OCI-LY7 (cell line): ENCODE measurements around the gene ARHGAP40. TPM values are rescaled to one million over a fixed set of nuclear protein-coding genes. Genes with fewer than 3 reads are reported as not detected.

Experiments
- BruUV-seq: library from RNA; stranded (reverse); fragments of 400-500 nt; replicated peaks from 2 replicates; lab custom pipeline; 2021; lab: Mats Ljungman, UMichigan
- CTCF ChIA-PET: fragments of 300-600 bp; sonication (Branson Sonifier 250); formaldehyde crosslinking; loops from one replicate; lab custom pipeline; 2022; ENCODE audit warnings: antibody characterized with exemption; ENCODE audit not compliant: unreplicated experiment; lab: Charles Lee
- POLR2A ChIA-PET: fragments of 300-600 bp; sonication (Branson Sonifier 250); formaldehyde crosslinking; loops from one replicate; lab custom pipeline; 2022; ENCODE audit warnings: antibody characterized with exemption; lab: Charles Lee
- DNase-seq: peaks from one replicate; pipeline ENCODE4 v3.0.0-alpha.2; 2015; ENCODE audit warnings: low spot score
- H2AFZ ChIP-seq: fragments of 200-600 bp; sonication (generic), shearing (Covaris generic); 2 replicates; pipeline ENCODE4 v1.6.1; 2014; ENCODE audit warnings: mild to moderate bottlenecking, antibody characterized with exemption, low read length, moderate library complexity
- H3K27ac ChIP-seq: fragments of 200-600 bp; sonication (generic); 2 replicates; pipeline ENCODE4 v1.5.1; 2014; ENCODE audit warnings: mixed run types, low read depth, mild to moderate bottlenecking, moderate library complexity, low read length, inconsistent platforms; ENCODE audit not compliant: poor library complexity, severe bottlenecking
- H3K36me3 ChIP-seq: fragments of 200-600 bp; sonication (generic); 2 replicates; pipeline ENCODE4 v1.6.1; 2014; ENCODE audit warnings: mild to moderate bottlenecking, antibody characterized with exemption, low read length, moderate library complexity, mixed read lengths; ENCODE audit not compliant: insufficient read depth
- H3K4me1 ChIP-seq: fragments of 200-600 bp; sonication (generic); 2 replicates; pipeline ENCODE4 v1.5.1; 2014; ENCODE audit warnings: mild to moderate bottlenecking, low read length; ENCODE audit not compliant: insufficient read depth, poor library complexity, severe bottlenecking
- H3K4me2 ChIP-seq: fragments of 200-600 bp; sonication (generic); 2 replicates; pipeline ENCODE4 v1.6.1; 2014; ENCODE audit warnings: mild to moderate bottlenecking, low read length
- H3K4me3 ChIP-seq: fragments of 200-600 bp; sonication (generic); 2 replicates; pipeline ENCODE4 v1.5.1; 2014; ENCODE audit warnings: mild to moderate bottlenecking, low read depth, low read length; ENCODE audit not compliant: poor library complexity, severe bottlenecking
- H3K79me2 ChIP-seq: fragments of 200-600 bp; sonication (generic); 2 replicates; pipeline ENCODE4 v1.6.1; 2016; ENCODE audit warnings: low read depth, mild to moderate bottlenecking, low read length, moderate library complexity, mixed read lengths; ENCODE audit not compliant: insufficient read depth
- H3K9me2 ChIP-seq: fragments of 200-600 bp; sonication (generic); 2 replicates; pipeline ENCODE4 v1.6.1; 2016; ENCODE audit warnings: mild to moderate bottlenecking, low read length, mixed read lengths; ENCODE audit not compliant: insufficient read depth
- H3K9me3 ChIP-seq: fragments of 200-600 bp; sonication (generic); 2 replicates; pipeline ENCODE4 v1.6.1; 2014; ENCODE audit warnings: mild to moderate bottlenecking, mixed run types, low read length, mixed read lengths
- H4K20me1 ChIP-seq: fragments of 200-600 bp; sonication (generic); 2 replicates; pipeline ENCODE4 v1.6.1; 2014; ENCODE audit warnings: mild to moderate bottlenecking, antibody characterized with exemption, low read length, moderate library complexity, mixed read lengths; ENCODE audit not compliant: insufficient read depth
- EZH2phosphoT487 ChIP-seq: fragments of 200-600 bp; sonication (generic); IDR thresholded peaks from 2 replicates; pipeline ENCODE4 v1.6.1; 2018; ENCODE audit warnings: low read depth, borderline replicate concordance, mild to moderate bottlenecking, mixed run types, antibody characterized with exemption, low read length, moderate library complexity, mixed read lengths
- intact Hi-C: fragments of 100-400 bp; cut with micrococcal nuclease; formaldehyde crosslinking; loops from one replicate; pipeline ENCODE4 v1.10.0; 2022; ENCODE audit not compliant: unreplicated experiment
- total RNA-seq, 2 experiments: library from RNA; depleted of rRNA in 1 of 2; stranded (reverse); fragments of >200 nt in 1 of 2; shearing (Covaris generic) in 1 of 2; gene quantifications; 2 replicates each; pipeline ENCODE4 v1.2.3, GENCODE V29; 2014 to 2022
- TF ChIP-seq, protein P1 (sequence below): fragments of 200-600 bp; sonication (generic); conservative IDR thresholded peaks from 2 replicates; pipeline ENCODE4 v1.5.1; 2014; ENCODE audit warnings: mild to moderate bottlenecking, antibody characterized with exemption, low read length, moderate library complexity, mixed read lengths

Gene ARHGAP40
- total RNA-seq, 2 experiments from 2014 or later, result not detected

DNA sequence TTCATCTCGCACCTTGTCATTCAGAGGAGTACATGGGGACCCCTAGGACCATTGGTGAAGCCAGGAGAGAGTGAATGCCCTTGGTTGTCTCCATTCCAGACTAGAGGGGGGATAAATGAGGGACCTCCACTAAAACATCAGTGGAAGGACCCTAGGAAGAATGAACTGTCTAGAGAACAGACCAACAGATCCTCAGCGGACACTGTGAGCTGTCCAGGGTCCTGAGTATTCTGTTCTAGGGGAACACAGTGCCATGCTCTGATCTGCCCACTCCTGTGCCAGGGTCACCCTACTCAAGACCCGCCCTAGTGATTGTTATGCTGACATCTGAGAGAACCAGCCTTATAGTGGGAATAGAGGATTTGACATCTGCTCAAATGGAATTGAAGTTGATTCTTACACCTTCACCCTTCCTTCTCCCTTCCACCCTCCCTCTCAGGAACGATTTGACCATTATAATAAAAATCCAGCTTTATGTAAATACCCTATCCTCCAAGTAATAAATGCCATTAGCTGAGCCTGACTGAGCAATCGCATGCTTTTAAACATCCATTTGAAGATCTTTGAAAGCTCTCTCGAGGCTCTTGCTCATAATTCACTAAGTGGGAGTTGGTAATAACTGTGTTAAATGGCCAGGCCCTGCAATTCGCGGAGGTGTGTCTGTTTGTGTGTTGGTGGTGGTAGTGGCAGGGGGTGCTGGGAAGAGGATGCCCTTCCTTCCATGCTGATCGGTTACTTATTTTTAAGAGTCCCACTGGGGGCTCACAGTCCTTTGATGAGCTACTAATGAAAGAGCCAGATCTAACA lies 79.1 kb downstream of the ARHGAP40 start:
- intact Hi-C loops, result no loop called here
- TF ChIP-seq, protein P1, sequence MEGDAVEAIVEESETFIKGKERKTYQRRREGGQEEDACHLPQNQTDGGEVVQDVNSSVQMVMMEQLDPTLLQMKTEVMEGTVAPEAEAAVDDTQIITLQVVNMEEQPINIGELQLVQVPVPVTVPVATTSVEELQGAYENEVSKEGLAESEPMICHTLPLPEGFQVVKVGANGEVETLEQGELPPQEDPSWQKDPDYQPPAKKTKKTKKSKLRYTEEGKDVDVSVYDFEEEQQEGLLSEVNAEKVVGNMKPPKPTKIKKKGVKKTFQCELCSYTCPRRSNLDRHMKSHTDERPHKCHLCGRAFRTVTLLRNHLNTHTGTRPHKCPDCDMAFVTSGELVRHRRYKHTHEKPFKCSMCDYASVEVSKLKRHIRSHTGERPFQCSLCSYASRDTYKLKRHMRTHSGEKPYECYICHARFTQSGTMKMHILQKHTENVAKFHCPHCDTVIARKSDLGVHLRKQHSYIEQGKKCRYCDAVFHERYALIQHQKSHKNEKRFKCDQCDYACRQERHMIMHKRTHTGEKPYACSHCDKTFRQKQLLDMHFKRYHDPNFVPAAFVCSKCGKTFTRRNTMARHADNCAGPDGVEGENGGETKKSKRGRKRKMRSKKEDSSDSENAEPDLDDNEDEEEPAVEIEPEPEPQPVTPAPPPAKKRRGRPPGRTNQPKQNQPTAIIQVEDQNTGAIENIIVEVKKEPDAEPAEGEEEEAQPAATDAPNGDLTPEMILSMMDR, result no peak
- TF ChIP-seq EZH2phosphoT487, result no peak
- Histone ChIP-seq H3K9me3 (no peaks in the 10 kb centered on the region), H3K36me3 (no peaks in the 10 kb centered on the region), H4K20me1 (no peaks in the 10 kb centered on the region), H3K27ac (no peak overlapping the region), H3K9me2 (no peaks in the 10 kb centered on the region), H3K4me1 (no peaks in the 10 kb centered on the region), H3K4me3 (no peak overlapping the region), H3K79me2 (no peaks in the 10 kb centered on the region), H2AFZ (no peak overlapping the region), H3K4me2 (no peak overlapping the region)
- peak; percentile 36 for DNase-seq
- ChIA-PET POLR2A (interaction anchor here (0.8 kb wide), 1 partner anchor 581 kb away, joined by 3 read pairs; no protein-coding TSS in a partner anchor), CTCF (no interaction called here)
- no TSS peak for BruUV-seq

DNA sequence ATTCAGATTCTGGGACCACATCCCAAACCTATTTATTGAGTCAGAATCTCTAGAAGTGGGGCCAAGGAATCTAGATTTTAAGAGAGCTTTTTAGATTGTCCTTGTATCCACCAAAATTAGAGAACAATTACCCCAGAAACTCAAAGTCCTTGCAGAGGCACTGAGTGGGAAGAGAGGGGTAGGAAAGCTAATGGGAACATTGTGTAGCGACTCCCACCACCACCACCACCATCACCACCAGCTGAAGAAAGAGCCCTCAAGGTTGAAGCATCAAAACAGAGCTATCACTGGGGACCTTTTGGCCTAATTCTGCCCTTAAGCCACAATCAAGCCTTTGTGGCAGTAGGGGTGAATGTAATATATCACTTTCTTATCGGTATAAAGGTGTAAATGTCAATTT lies 83.7 kb downstream of the ARHGAP40 start:
- H3K27ac ChIP-seq, result no peak overlapping the region
- H3K9me2 ChIP-seq, result no peaks in the 10 kb centered on the region
- intact Hi-C loops, result no loop called here
- H3K4me3 ChIP-seq, result no peak overlapping the region
- H3K4me1 ChIP-seq, result no peaks in the 10 kb centered on the region
- no TSS peak for BruUV-seq
- H3K4me2 ChIP-seq, result no peak overlapping the region
- ChIA-PET POLR2A (interaction anchor here (1.1 kb wide), 1 partner anchor 9 kb away, joined by 3 read pairs; no protein-coding TSS in a partner anchor), CTCF (no interaction called here)
- no peaks in the 10 kb centered on the region for H3K79me2 ChIP-seq
- H2AFZ ChIP-seq, result no peak overlapping the region
- H3K36me3 ChIP-seq, result no peaks in the 10 kb centered on the region
- no peak for DNase-seq
- no peaks in the 10 kb centered on the region for H4K20me1 ChIP-seq
- TF ChIP-seq EZH2phosphoT487, result no peak
- TF ChIP-seq, protein P1, result no peak
- no peaks in the 10 kb centered on the region for H3K9me3 ChIP-seq
